Measurements from ENCODE around the gene IRAK3.

- TF ChIP-seq CTCF (IDR thresholded peaks at IDR 0.05) (no peak), ZFX (IDR thresholded peaks at IDR 0.05; ENCODE audit: borderline replicate concordance) (no peak)
These were observed 55.4 kb downstream of the IRAK3 start for GRCh38 chr12:66244446-66244845.

Data from 22Rv1 (cell line).